ENCODE data around the gene METTL26.

- TF ChIP-seq POLR2AphosphoS5 (IDR thresholded peaks at IDR 0.05) (no peak), POLR2A (IDR thresholded peaks at IDR 0.05) (no peak)
- TF ChIP-seq, protein P1, sequence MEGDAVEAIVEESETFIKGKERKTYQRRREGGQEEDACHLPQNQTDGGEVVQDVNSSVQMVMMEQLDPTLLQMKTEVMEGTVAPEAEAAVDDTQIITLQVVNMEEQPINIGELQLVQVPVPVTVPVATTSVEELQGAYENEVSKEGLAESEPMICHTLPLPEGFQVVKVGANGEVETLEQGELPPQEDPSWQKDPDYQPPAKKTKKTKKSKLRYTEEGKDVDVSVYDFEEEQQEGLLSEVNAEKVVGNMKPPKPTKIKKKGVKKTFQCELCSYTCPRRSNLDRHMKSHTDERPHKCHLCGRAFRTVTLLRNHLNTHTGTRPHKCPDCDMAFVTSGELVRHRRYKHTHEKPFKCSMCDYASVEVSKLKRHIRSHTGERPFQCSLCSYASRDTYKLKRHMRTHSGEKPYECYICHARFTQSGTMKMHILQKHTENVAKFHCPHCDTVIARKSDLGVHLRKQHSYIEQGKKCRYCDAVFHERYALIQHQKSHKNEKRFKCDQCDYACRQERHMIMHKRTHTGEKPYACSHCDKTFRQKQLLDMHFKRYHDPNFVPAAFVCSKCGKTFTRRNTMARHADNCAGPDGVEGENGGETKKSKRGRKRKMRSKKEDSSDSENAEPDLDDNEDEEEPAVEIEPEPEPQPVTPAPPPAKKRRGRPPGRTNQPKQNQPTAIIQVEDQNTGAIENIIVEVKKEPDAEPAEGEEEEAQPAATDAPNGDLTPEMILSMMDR (IDR thresholded peaks at IDR 0.05) = no peak
Observed at GRCh38 chr16:680625-680945, 44.5 kb upstream of the METTL26 start.

Measured in breast epithelium (tissue), 3 donors.